ENCODE measurements around the gene SRM. TPM values are rescaled to one million over a fixed set of nuclear protein-coding genes. Genes with fewer than 3 reads are reported as not detected.
"Not testable (repeated sequence)": the region's sequence is repeated elsewhere in the genome, so short reads cannot be mapped to it uniquely, and the experiment has no call there.

The SRM gene
- total and polyA plus RNA-seq, 2 donors (not counting 1 experiment from before 2014, with no cell fraction given): 13.0 to 95.4 TPM

DNA sequence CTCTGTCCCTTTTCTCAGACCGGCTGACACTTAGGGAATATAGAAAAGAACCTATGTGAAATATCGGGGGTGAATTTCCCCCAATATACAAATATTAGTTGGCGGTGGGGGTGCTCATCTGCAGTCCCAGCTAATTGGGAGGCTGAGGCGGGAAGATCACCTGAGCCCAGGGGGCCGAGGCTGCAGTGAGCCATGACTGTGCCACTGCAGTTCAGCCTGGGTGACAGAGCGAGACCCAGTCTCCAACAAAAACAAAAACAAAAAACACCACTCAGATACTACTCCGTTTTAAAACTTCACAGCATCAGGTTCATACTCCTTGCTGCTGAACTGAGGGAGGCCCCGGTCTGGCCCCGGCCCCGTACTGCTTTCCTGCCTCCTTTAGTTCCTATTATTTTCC, 45.8 kb upstream of the SRM start:
- Histone ChIP-seq H3K4me2 (ENCODE audit: extremely low read depth, insufficient read depth, low read length) (no peak overlapping the region), H3K79me2 (ENCODE audit: control insufficient read depth, insufficient read depth, low read length) (no peaks in the 10 kb centered on the region), H3K27me3 (ENCODE audit: control insufficient read depth, insufficient read depth, low read length) (no peaks in the 10 kb centered on the region), H3K9me3 (ENCODE audit: control insufficient read depth, insufficient read depth, low read depth, low read length) (no peaks in the 10 kb centered on the region), H3K4me1 (ENCODE audit: control insufficient read depth, extremely low read depth, insufficient read depth, low read length) (no peaks in the 10 kb centered on the region), H3K4me3 (replicated peaks in 1 of 4; ENCODE audit: control extremely low read depth in 1 of 4, insufficient read depth in 1 of 4, low read depth in 3 of 4, low read length in 4 of 4) (no peak overlapping the region), H3K9ac (ENCODE audit: insufficient read depth, low read length) (no peak overlapping the region), H3K36me3 (ENCODE audit: control insufficient read depth, insufficient read depth, low read length) (peaks cover 8% of the 10 kb centered on the region), H4K20me1 (ENCODE audit: control insufficient read depth, extremely low read depth, insufficient read depth, low read length) (no peaks in the 10 kb centered on the region), H3K27ac (ENCODE audit: insufficient read depth, low read length) (no peak overlapping the region), H2AFZ (ENCODE audit: low read length) (no peak overlapping the region)
- DNase-seq (ENCODE audit: low read depth in 2 of 2): no peak
- TF ChIP-seq, protein P1, sequence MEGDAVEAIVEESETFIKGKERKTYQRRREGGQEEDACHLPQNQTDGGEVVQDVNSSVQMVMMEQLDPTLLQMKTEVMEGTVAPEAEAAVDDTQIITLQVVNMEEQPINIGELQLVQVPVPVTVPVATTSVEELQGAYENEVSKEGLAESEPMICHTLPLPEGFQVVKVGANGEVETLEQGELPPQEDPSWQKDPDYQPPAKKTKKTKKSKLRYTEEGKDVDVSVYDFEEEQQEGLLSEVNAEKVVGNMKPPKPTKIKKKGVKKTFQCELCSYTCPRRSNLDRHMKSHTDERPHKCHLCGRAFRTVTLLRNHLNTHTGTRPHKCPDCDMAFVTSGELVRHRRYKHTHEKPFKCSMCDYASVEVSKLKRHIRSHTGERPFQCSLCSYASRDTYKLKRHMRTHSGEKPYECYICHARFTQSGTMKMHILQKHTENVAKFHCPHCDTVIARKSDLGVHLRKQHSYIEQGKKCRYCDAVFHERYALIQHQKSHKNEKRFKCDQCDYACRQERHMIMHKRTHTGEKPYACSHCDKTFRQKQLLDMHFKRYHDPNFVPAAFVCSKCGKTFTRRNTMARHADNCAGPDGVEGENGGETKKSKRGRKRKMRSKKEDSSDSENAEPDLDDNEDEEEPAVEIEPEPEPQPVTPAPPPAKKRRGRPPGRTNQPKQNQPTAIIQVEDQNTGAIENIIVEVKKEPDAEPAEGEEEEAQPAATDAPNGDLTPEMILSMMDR (conservative IDR thresholded peaks at IDR 0.05 in 1 of 2, IDR thresholded peaks at IDR 0.05 in 1 of 2; ENCODE audit: low read depth in 1 of 2, low read length in 2 of 2): no peak

DNA sequence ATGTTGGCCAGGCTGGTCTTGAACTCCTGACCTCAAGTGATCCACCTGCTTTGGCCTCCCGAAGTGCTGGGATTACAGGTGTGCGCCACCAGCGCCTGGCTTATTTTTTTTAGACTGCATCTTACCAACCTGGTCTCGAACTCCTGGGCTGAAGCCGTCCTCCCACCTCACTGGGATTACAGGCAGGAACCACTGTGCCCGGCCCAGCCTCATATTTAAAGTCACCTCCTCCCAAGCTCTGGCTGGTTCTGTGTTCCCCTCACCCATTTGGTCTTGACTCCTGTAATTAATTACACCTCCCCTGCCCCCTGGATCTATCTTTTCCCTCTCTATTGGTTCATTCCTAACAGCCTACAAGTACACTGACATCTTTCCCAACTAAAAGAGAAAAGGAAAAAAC, 41.5 kb upstream of the SRM start:
- no peak overlapping the region for H3K4me3 ChIP-seq (replicated peaks in 1 of 4; ENCODE audit: control extremely low read depth in 1 of 4, insufficient read depth in 1 of 4, low read depth in 3 of 4, low read length in 4 of 4)
- no peak overlapping the region for H3K27ac ChIP-seq (ENCODE audit: insufficient read depth, low read length)
- DNase-seq (ENCODE audit: low read depth in 2 of 2): no peak
- H3K36me3 ChIP-seq (ENCODE audit: control insufficient read depth, insufficient read depth, low read length): peaks cover 3% of the 10 kb centered on the region
- H3K9me3 ChIP-seq (ENCODE audit: control insufficient read depth, insufficient read depth, low read depth, low read length): no peaks in the 10 kb centered on the region
- no peak overlapping the region for H3K4me2 ChIP-seq (ENCODE audit: extremely low read depth, insufficient read depth, low read length)
- no peaks in the 10 kb centered on the region for H4K20me1 ChIP-seq (ENCODE audit: control insufficient read depth, extremely low read depth, insufficient read depth, low read length)
- no peaks in the 10 kb centered on the region for H3K4me1 ChIP-seq (ENCODE audit: control insufficient read depth, extremely low read depth, insufficient read depth, low read length)
- peaks cover 19% of the 10 kb centered on the region for H3K79me2 ChIP-seq (ENCODE audit: control insufficient read depth, insufficient read depth, low read length)
- TF ChIP-seq EZH2 (IDR thresholded peaks at IDR 0.05; ENCODE audit: low read length, missing control alignments): no peak
- TF ChIP-seq, protein P1 (conservative IDR thresholded peaks at IDR 0.05 in 1 of 2, IDR thresholded peaks at IDR 0.05 in 1 of 2; ENCODE audit: low read depth in 1 of 2, low read length in 2 of 2): no peak
- no peak overlapping the region for H2AFZ ChIP-seq (ENCODE audit: low read length)
- H3K27me3 ChIP-seq (ENCODE audit: control insufficient read depth, insufficient read depth, low read length): no peaks in the 10 kb centered on the region
- H3K9ac ChIP-seq (ENCODE audit: insufficient read depth, low read length): no peak overlapping the region

DNA sequence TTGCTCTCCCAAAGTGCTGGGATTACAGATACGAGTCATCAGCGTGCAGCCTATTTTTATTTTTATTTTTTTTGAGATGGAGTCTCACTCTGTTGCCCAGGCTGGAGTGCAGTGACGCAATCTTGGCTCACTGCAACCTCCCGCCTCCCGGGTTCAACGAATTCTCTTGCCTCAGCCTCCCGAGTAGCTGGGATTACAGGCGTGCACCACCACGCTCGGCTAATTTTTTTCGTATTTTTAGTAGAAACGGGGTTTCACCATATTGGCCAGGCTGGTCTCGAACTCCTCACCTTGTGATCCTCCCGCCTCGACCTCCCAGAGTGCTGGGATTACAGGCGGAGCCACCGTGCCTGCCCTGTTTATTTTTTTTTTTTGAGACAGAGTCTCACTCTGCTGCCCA, 41.0 kb upstream of the SRM start:
- not testable (repeated sequence) for H3K36me3 ChIP-seq (ENCODE audit: control insufficient read depth, insufficient read depth, low read length); H3K4me1 ChIP-seq (ENCODE audit: control insufficient read depth, extremely low read depth, insufficient read depth, low read length); H2AFZ ChIP-seq (ENCODE audit: low read length); H3K4me3 ChIP-seq (replicated peaks in 1 of 4; ENCODE audit: control extremely low read depth in 1 of 4, insufficient read depth in 1 of 4, low read depth in 3 of 4, low read length in 4 of 4); DNase-seq (ENCODE audit: low read depth in 2 of 2); H3K27ac ChIP-seq (ENCODE audit: insufficient read depth, low read length); H3K9me3 ChIP-seq (ENCODE audit: control insufficient read depth, insufficient read depth, low read depth, low read length); H3K9ac ChIP-seq (ENCODE audit: insufficient read depth, low read length); H3K4me2 ChIP-seq (ENCODE audit: extremely low read depth, insufficient read depth, low read length); H4K20me1 ChIP-seq (ENCODE audit: control insufficient read depth, extremely low read depth, insufficient read depth, low read length); H3K27me3 ChIP-seq (ENCODE audit: control insufficient read depth, insufficient read depth, low read length)
- H3K79me2 ChIP-seq (ENCODE audit: control insufficient read depth, insufficient read depth, low read length): peaks cover 19% of the 10 kb centered on the region

DNA sequence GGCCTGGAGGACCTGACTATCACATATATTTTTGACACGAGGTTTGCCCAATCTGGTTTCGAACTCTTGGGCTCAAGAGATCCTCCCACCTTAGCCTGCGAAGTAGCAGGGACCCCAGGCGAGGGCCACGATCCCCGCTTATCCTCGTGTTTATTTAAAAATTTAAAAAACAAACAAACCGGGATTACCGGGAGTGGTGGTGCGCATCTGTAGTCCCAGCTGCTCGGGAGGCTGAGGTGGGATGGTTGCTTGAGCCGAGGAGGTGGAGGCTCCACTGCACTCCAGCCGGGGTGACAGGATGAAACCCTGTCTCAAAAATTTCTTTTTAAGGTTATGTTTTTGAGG, 40.3 kb upstream of the SRM start:
- H3K79me2 ChIP-seq (ENCODE audit: control insufficient read depth, insufficient read depth, low read length): peaks cover 19% of the 10 kb centered on the region

More for the DNA sequence above, 40.3 kb upstream of the SRM start:
- H3K27ac ChIP-seq (ENCODE audit: insufficient read depth, low read length): peak overlapping the region; percentile 85
- H3K4me2 ChIP-seq (ENCODE audit: extremely low read depth, insufficient read depth, low read length): peak overlapping the region; percentile 49
- H3K27me3 ChIP-seq (ENCODE audit: control insufficient read depth, insufficient read depth, low read length): no peaks in the 10 kb centered on the region
- H2AFZ ChIP-seq (ENCODE audit: low read length): peak overlapping the region; percentile 60
- no peak for DNase-seq (ENCODE audit: low read depth in 2 of 2)
- H3K36me3 ChIP-seq (ENCODE audit: control insufficient read depth, insufficient read depth, low read length): peaks cover 5% of the 10 kb centered on the region
- TF ChIP-seq EZH2 (IDR thresholded peaks at IDR 0.05; ENCODE audit: low read length, missing control alignments): no peak
- TF ChIP-seq, protein P1 (conservative IDR thresholded peaks at IDR 0.05 in 1 of 2, IDR thresholded peaks at IDR 0.05 in 1 of 2; ENCODE audit: low read depth in 1 of 2, low read length in 2 of 2): no peak
- no peaks in the 10 kb centered on the region for H3K4me1 ChIP-seq (ENCODE audit: control insufficient read depth, extremely low read depth, insufficient read depth, low read length)
- peak overlapping the region; percentile 94 for H3K9ac ChIP-seq (ENCODE audit: insufficient read depth, low read length)
- H3K4me3 ChIP-seq (replicated peaks in 1 of 4; ENCODE audit: control extremely low read depth in 1 of 4, insufficient read depth in 1 of 4, low read depth in 3 of 4, low read length in 4 of 4): peak overlapping the region; percentile 88 to 99 (median 98)
- no peaks in the 10 kb centered on the region for H4K20me1 ChIP-seq (ENCODE audit: control insufficient read depth, extremely low read depth, insufficient read depth, low read length)
- no peaks in the 10 kb centered on the region for H3K9me3 ChIP-seq (ENCODE audit: control insufficient read depth, insufficient read depth, low read depth, low read length)

Measured in fibroblast of lung (primary cell).